ENCODE measurements around the gene UCHL5.

UCHL5 gene

DNA sequence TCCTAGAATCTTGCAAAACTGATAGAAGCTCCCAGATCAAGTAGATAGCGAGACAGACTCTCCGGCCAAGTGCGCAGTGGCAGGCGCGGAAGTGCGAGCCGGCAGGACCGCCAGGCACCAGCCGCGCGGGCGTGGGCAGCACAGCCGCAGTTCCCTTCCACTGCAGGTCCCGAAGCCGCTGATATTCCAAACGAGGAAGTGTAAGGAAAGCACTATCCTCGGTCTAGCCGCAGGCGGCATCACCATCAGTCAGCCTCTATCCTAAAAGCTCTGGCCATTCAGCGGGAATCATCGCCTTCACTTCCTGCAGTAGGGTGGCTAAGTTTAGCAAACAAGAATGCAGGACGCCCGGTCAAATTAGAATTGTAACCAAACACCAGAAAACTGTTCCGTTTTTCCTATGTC, 45.3 kb upstream of the UCHL5 start:
- TF ChIP-seq SIN3A (IDR thresholded peaks at IDR 0.05; ENCODE audit: borderline replicate concordance, insufficient read depth, low read length): no peak
- no peak; the same call in 1 of the 2 replicates for TF ChIP-seq POLR2AphosphoS5 (IDR thresholded peaks at IDR 0.05; ENCODE audit: low read depth, low read length)
- TF ChIP-seq, protein P1, sequence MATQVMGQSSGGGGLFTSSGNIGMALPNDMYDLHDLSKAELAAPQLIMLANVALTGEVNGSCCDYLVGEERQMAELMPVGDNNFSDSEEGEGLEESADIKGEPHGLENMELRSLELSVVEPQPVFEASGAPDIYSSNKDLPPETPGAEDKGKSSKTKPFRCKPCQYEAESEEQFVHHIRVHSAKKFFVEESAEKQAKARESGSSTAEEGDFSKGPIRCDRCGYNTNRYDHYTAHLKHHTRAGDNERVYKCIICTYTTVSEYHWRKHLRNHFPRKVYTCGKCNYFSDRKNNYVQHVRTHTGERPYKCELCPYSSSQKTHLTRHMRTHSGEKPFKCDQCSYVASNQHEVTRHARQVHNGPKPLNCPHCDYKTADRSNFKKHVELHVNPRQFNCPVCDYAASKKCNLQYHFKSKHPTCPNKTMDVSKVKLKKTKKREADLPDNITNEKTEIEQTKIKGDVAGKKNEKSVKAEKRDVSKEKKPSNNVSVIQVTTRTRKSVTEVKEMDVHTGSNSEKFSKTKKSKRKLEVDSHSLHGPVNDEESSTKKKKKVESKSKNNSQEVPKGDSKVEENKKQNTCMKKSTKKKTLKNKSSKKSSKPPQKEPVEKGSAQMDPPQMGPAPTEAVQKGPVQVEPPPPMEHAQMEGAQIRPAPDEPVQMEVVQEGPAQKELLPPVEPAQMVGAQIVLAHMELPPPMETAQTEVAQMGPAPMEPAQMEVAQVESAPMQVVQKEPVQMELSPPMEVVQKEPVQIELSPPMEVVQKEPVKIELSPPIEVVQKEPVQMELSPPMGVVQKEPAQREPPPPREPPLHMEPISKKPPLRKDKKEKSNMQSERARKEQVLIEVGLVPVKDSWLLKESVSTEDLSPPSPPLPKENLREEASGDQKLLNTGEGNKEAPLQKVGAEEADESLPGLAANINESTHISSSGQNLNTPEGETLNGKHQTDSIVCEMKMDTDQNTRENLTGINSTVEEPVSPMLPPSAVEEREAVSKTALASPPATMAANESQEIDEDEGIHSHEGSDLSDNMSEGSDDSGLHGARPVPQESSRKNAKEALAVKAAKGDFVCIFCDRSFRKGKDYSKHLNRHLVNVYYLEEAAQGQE (IDR thresholded peaks at IDR 0.05; ENCODE audit: insufficient read depth in 1 of 2, low read depth in 2 of 2, low read length in 2 of 2): no peak
- TF ChIP-seq TAF1 (IDR thresholded peaks at IDR 0.05; ENCODE audit: borderline replicate concordance, insufficient read depth, low read length): no peak
- no peak for TF ChIP-seq FOXP2 (optimal IDR thresholded peaks at IDR 0.05; ENCODE audit: borderline replicate concordance, extremely low read depth, extremely low read length, insufficient read depth)

DNA sequence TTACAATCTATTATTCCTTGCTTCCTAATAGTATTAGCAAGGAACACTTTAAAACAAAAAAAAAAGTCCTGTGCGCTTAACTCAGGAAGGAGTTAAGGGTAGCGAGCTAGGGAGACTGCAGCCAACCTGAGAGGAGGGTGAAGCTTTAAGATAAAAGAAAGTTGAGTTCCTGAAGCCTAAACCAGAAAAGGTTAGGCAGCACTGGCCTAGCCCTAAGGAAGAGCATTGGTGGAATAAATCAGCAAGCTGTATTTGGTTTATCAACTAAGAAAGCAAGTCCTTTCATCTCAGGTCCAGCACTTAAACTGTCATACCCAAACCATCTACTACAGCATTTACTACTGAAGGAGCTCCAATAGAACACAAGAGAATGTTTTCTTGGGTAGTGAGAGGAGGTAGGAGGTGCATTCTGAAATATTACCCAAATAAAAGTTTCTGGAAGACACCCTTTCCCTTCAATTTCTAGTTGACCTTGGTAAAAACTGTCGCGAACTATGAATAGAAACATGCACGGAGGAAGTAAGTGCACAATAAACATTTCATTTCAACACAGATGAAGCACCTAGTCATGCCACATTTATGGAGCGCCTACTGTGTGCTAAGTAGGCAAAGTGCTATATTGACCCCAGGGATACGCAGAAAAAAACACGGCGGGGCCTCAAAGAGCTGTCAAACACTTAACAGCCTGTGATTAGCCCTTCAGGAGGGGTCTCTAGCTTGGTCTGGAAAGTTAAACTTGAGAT, 44.8 kb upstream of the UCHL5 start:
- TF ChIP-seq TAF1 (IDR thresholded peaks at IDR 0.05; ENCODE audit: borderline replicate concordance, insufficient read depth, low read length) (no peak), FOXP2 (optimal IDR thresholded peaks at IDR 0.05; ENCODE audit: borderline replicate concordance, extremely low read depth, extremely low read length, insufficient read depth) (no peak), SIN3A (IDR thresholded peaks at IDR 0.05; ENCODE audit: borderline replicate concordance, insufficient read depth, low read length) (no peak)
- TF ChIP-seq, protein P1 (IDR thresholded peaks at IDR 0.05; ENCODE audit: insufficient read depth in 1 of 2, low read depth in 2 of 2, low read length in 2 of 2): no peak

DNA sequence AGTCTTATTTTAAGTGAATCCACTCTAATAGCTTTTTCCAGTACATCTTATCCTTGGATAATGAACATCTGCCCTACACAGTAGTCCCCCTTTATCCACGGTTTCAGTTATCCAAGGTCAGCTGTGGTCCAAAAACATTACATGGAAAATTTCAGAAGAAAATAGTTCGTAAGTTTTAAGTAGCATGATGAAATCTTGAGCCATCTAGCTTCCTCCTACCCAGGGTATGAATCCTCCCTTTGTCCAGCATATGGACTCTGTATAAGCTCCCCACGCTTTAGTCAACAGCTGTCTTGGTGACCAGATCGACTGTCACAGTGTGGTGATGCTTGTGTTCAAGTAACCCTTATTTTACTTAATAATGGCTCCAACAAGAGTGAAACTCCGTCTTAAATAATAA, 43.5 kb upstream of the UCHL5 start:
- TF ChIP-seq, protein P1 (IDR thresholded peaks at IDR 0.05; ENCODE audit: insufficient read depth in 1 of 2, low read depth in 2 of 2, low read length in 2 of 2): no peak
- TF ChIP-seq POLR2AphosphoS5 (IDR thresholded peaks at IDR 0.05; ENCODE audit: low read depth, low read length) (no peak), TAF1 (IDR thresholded peaks at IDR 0.05; ENCODE audit: borderline replicate concordance, insufficient read depth, low read length) (no peak), FOXP2 (optimal IDR thresholded peaks at IDR 0.05; ENCODE audit: borderline replicate concordance, extremely low read depth, extremely low read length, insufficient read depth) (no peak), SIN3A (IDR thresholded peaks at IDR 0.05; ENCODE audit: borderline replicate concordance, insufficient read depth, low read length) (no peak)

DNA sequence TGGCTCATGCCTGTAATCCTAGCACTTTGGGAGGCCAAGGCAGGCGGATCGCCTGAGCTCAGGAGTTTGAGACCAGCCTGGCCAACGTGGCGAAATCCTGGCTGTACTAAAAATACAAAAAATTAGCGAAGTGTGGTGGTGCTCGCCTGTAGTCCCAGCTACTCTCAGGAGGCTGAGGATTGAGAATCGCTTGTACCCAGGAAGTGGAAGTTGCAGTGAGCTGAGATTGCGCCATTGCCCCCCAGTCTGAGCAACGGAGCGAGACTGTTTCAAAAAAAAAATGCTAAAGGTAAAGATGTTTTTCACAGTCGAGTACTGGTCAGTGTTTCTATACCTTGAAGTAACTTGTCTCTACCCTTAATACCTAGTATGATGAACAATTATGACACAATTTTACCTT, 35.0 kb upstream of the UCHL5 start:
- TF ChIP-seq POLR2AphosphoS5 (IDR thresholded peaks at IDR 0.05; ENCODE audit: low read depth, low read length) (no peak), FOXP2 (optimal IDR thresholded peaks at IDR 0.05; ENCODE audit: borderline replicate concordance, extremely low read depth, extremely low read length, insufficient read depth) (no peak), SIN3A (IDR thresholded peaks at IDR 0.05; ENCODE audit: borderline replicate concordance, insufficient read depth, low read length) (no peak), TAF1 (IDR thresholded peaks at IDR 0.05; ENCODE audit: borderline replicate concordance, insufficient read depth, low read length) (no peak)
- TF ChIP-seq, protein P1 (IDR thresholded peaks at IDR 0.05; ENCODE audit: insufficient read depth in 1 of 2, low read depth in 2 of 2, low read length in 2 of 2): no peak

Measured in PFSK-1 (cell line).